Measurements from ENCODE around the gene MAPK14.

DNA sequence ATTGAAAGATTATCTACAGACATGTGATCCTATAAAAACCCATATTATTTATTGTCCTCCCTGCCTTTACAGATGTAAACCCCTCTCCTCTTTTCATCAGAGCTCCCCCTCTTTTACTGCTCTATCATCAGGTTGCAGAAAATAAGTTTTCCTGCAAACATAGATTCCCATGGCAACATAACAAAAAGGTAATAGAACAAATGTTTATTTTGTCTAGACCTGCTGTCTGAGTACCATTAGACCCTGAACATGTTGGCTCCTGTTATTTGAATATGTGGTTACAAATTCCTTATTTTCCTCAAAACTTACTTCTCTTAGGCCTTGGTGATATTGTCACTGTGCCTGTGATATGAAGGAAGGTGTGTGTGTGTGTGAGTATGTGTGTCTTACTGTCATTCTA lies 11.5 kb downstream of the MAPK14 start:
- TF ChIP-seq, protein P1, sequence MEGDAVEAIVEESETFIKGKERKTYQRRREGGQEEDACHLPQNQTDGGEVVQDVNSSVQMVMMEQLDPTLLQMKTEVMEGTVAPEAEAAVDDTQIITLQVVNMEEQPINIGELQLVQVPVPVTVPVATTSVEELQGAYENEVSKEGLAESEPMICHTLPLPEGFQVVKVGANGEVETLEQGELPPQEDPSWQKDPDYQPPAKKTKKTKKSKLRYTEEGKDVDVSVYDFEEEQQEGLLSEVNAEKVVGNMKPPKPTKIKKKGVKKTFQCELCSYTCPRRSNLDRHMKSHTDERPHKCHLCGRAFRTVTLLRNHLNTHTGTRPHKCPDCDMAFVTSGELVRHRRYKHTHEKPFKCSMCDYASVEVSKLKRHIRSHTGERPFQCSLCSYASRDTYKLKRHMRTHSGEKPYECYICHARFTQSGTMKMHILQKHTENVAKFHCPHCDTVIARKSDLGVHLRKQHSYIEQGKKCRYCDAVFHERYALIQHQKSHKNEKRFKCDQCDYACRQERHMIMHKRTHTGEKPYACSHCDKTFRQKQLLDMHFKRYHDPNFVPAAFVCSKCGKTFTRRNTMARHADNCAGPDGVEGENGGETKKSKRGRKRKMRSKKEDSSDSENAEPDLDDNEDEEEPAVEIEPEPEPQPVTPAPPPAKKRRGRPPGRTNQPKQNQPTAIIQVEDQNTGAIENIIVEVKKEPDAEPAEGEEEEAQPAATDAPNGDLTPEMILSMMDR (IDR thresholded peaks at IDR 0.05) = no peak
- TF ChIP-seq POLR2A (IDR thresholded peaks at IDR 0.05) = no peak
